H1 (cell line): Measurements from ENCODE around the gene UTP14C.

Source experiments
- EP300 ChIP-seq, 2 experiments: IDR thresholded peaks; 1 replicate in 1 of 2; 2 replicates in 1 of 2; pipeline ENCODE4 v1.6.1; 2011 to 2012; ENCODE audit warnings: low read depth in 2 of 2, low read length in 2 of 2, mild to moderate bottlenecking in 2 of 2, borderline replicate concordance in 1 of 2, inconsistent platforms in 1 of 2, moderate library complexity in 1 of 2
- NRF1 ChIP-seq: IDR thresholded peaks from 2 replicates; pipeline ENCODE4 v1.6.1; 2011; ENCODE audit warnings: mild to moderate bottlenecking, low read depth, low read length, improper control_type of control experiment
- POLR2A ChIP-seq, 2 experiments: IDR thresholded peaks; 1 replicate in 1 of 2; 2 replicates in 1 of 2; pipeline ENCODE4 v1.6.1; 2011; ENCODE audit warnings: low read depth in 2 of 2, low read length in 2 of 2, mild to moderate bottlenecking in 2 of 2; ENCODE audit errors: control extremely low read depth in 1 of 2
- TF ChIP-seq, protein P1 (sequence below), 3 experiments: IDR thresholded peaks; 1 replicate in 2 of 3; 2 replicates in 1 of 3; pipeline versions ENCODE4 v1.5.1 to v1.6.1; 2011; ENCODE audit warnings: low read length in 3 of 3, mild to moderate bottlenecking in 3 of 3, inconsistent platforms in 2 of 3, low read depth in 1 of 3, moderate library complexity in 1 of 3; ENCODE audit not compliant: insufficient read depth in 1 of 3; ENCODE audit errors: control extremely low read depth in 1 of 3

DNA sequence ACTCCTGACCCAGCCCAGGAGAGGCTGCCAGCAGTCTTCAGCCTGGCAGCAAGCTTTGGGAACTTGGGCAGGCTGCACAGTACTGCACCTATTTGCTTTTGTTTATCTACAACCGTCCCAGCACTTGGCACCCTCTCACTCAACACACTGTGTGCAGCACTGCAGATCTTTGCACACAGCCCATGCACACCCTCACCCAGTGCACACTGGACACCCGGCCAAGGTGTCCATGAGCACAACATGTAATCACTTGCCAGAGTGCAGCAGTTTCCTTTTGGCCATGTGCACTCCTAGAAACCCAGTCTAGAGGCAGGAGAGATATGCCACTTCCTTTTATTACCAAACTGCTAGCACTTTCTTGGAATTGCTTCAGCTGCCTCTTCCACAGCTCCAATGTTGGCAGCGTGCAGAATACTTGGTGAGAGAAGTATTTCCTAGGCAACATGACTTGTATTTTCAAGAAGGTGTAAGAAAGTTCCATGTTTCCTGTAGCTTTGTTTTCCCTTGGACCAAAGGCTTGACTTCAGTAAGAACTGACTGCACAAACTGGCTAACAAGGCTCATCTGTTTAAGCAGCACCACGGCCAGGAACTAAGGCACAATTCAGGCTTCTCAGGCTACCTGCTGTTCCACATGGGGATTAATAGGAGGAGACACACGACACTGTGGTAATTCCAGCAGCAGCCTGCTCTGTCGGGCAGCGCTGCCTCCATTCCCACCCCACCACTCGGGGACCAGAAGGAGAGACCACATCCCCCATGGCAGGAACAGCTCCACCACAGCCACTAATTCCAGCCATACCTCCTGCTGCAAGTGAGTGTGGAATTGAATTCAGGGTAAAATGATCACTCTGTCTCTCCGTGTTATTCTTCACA, 28.6 kb upstream of the UTP14C start:
- TF ChIP-seq EP300 (IDR thresholded peaks at IDR 0.05; ENCODE audit: borderline replicate concordance in 1 of 2, low read depth in 2 of 2, low read length in 2 of 2) (no peak), NRF1 (no peak), POLR2A (IDR thresholded peaks at IDR 0.05; ENCODE audit: control extremely low read depth in 1 of 2, low read depth in 2 of 2, low read length in 2 of 2) (no peak)
- TF ChIP-seq, protein P1, sequence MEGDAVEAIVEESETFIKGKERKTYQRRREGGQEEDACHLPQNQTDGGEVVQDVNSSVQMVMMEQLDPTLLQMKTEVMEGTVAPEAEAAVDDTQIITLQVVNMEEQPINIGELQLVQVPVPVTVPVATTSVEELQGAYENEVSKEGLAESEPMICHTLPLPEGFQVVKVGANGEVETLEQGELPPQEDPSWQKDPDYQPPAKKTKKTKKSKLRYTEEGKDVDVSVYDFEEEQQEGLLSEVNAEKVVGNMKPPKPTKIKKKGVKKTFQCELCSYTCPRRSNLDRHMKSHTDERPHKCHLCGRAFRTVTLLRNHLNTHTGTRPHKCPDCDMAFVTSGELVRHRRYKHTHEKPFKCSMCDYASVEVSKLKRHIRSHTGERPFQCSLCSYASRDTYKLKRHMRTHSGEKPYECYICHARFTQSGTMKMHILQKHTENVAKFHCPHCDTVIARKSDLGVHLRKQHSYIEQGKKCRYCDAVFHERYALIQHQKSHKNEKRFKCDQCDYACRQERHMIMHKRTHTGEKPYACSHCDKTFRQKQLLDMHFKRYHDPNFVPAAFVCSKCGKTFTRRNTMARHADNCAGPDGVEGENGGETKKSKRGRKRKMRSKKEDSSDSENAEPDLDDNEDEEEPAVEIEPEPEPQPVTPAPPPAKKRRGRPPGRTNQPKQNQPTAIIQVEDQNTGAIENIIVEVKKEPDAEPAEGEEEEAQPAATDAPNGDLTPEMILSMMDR (IDR thresholded peaks at IDR 0.05; ENCODE audit: control extremely low read depth in 1 of 3, insufficient read depth in 1 of 3, low read depth in 1 of 3, low read length in 3 of 3), result no peak
